Activated CD4-positive, alpha-beta T cell treated with anti-CD3 and anti-CD28 coated beads, Interleukin-2, amount 50 U/mL, for 48 hours (primary cell): ENCODE measurements around the gene ZNG1A.
"Not testable (repeated sequence)": the region's sequence is repeated elsewhere in the genome, so short reads cannot be mapped to it uniquely, and the experiment has no call there.

Experiments used
- DNase-seq, 2 experiments: peaks; one replicate each; pipeline ENCODE4 v3.0.0-alpha.2; 2020

ZNG1A gene

GRCh38 chr9:93909-94308, 84.9 kb downstream of the ZNG1A start:
- DNase-seq = not testable (repeated sequence)

- not testable (repeated sequence) for DNase-seq
These were observed 88.0 kb downstream of the ZNG1A start for GRCh38 chr9:90851-91250.

- DNase-seq = not testable (repeated sequence)
These were observed 90.3 kb downstream of the ZNG1A start for GRCh38 chr9:88396-89037.

- DNase-seq = not testable (repeated sequence)
These were observed 91.0 kb downstream of the ZNG1A start for GRCh38 chr9:87860-88259.

GRCh38 chr9:87105-87504, 91.8 kb downstream of the ZNG1A start:
- DNase-seq = not testable (repeated sequence)

GRCh38 chr9:86697-87096, 92.2 kb downstream of the ZNG1A start:
- not testable (repeated sequence) for DNase-seq

- DNase-seq = not testable (repeated sequence)
These were observed 95.7 kb downstream of the ZNG1A start for GRCh38 chr9:82932-83689.

GRCh38 chr9:78333-78732, 100.5 kb downstream of the ZNG1A start:
- not testable (repeated sequence) for DNase-seq

- not testable (repeated sequence) for DNase-seq
These were observed 102.5 kb downstream of the ZNG1A start for GRCh38 chr9:76389-76788.

GRCh38 chr9:73900-74525, 104.8 kb downstream of the ZNG1A start:
- DNase-seq = not testable (repeated sequence)

- peak; percentile 3 to 15 for DNase-seq
These were observed 105.6 kb downstream of the ZNG1A start for GRCh38 chr9:73076-73899.
